Measurements from ENCODE around the gene NCOA3.

The NCOA3 gene

GRCh38 chr20:47618479-47618878 lies 116.8 kb downstream of the NCOA3 start:
- Mint-ChIP-seq H3K4me1 (ENCODE audit: low read depth in 2 of 2) (peaks cover 0 to 35% of the 10 kb centered on the region in 2 donors), H3K27ac (no peak overlapping the region), H3K4me3 (no peak overlapping the region), H3K27me3 (no peaks in the 10 kb centered on the region), H3K9me3 (no peaks in the 10 kb centered on the region), H3K36me3 (ENCODE audit: insufficient read depth) (peaks cover 13% of the 10 kb centered on the region)
- DNase-seq (no peak), ATAC-seq (replicated peaks) (no peak)

GRCh38 chr20:47620808-47621805 lies 119.4 kb downstream of the NCOA3 start:
- peaks cover 0 to 20% of the 10 kb centered on the region in 2 donors for H3K4me1 Mint-ChIP-seq (ENCODE audit: low read depth in 2 of 2)
- H3K27ac Mint-ChIP-seq: peak overlapping the region in 1 of 2 donors; percentile 49
- peak; percentile 7 to 16 (median 8) for DNase-seq

GRCh38 chr20:47622118-47622665 lies 120.5 kb downstream of the NCOA3 start:
- H3K4me3 Mint-ChIP-seq: no peak overlapping the region
- ATAC-seq (replicated peaks) (no peak), DNase-seq (no peak)
- no peaks in the 10 kb centered on the region for H3K9me3 Mint-ChIP-seq
- no peaks in the 10 kb centered on the region for H3K27me3 Mint-ChIP-seq
- H3K4me1 Mint-ChIP-seq (ENCODE audit: low read depth in 2 of 2): peaks cover 0 to 19% of the 10 kb centered on the region in 2 donors
- H3K36me3 Mint-ChIP-seq (ENCODE audit: insufficient read depth): peaks cover 40% of the 10 kb centered on the region
- peak overlapping the region in 1 of 2 donors; percentile 51 for H3K27ac Mint-ChIP-seq

More at GRCh38 chr20:47620808-47621805, 119.4 kb downstream of the NCOA3 start:
- no peaks in the 10 kb centered on the region for H3K27me3 Mint-ChIP-seq
- peak; percentile 39 for ATAC-seq (replicated peaks)
- H3K4me3 Mint-ChIP-seq: no peak overlapping the region
- H3K9me3 Mint-ChIP-seq: no peaks in the 10 kb centered on the region
- H3K36me3 Mint-ChIP-seq (ENCODE audit: insufficient read depth): peaks cover 29% of the 10 kb centered on the region

DNA sequence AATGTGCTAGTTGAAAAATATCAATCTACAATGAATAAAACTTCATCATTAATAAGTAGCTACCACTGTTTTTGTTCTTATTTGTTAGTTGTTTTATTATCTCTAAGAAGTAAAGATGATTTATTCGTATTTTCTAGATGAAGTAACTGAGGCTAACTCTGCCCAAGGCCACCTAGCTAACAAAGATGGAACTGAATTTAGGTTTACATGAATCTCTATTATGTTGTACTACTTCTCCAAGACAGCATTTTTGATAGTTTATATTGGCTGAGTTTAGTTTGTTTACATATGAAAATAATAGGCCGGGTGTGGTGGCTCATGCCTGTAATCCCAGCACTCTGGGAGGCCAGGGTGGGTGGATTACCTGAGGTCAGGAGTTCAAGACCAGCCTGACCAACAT lies 121.5 kb downstream of the NCOA3 start:
- H3K4me3 Mint-ChIP-seq: no peak overlapping the region
- H3K4me1 Mint-ChIP-seq (ENCODE audit: low read depth in 2 of 2): peaks cover 0 to 13% of the 10 kb centered on the region in 2 donors
- no peaks in the 10 kb centered on the region for H3K27me3 Mint-ChIP-seq
- no peak for DNase-seq
- no peaks in the 10 kb centered on the region for H3K9me3 Mint-ChIP-seq
- no peak for ATAC-seq (replicated peaks)
- peaks cover 50% of the 10 kb centered on the region for H3K36me3 Mint-ChIP-seq (ENCODE audit: insufficient read depth)
- H3K27ac Mint-ChIP-seq: no peak overlapping the region

- ATAC-seq (replicated peaks): no peak
- H3K36me3 Mint-ChIP-seq (ENCODE audit: insufficient read depth): peaks cover 74% of the 10 kb centered on the region
Observed at GRCh38 chr20:47627540-47627939, 125.9 kb downstream of the NCOA3 start.

DNA sequence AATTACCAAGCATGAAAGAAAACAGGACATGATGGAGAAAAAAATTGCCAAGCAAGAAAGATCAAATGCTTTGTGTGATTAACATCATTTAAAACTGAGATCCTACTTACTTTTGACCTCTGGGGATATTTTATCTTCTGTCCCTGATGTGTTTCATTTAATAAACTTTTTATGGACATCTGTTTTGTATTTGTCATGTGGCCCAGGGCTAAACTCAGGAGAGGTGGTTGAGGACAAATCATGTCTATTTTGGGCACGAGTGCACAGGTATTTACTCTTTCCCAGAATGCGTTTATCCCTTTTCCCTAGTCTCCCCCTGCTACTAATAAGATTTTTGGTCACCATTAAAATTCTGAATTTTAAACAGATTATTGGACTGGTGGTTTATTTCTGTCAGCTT lies 128.2 kb downstream of the NCOA3 start:
- Mint-ChIP-seq H3K4me1 (ENCODE audit: low read depth in 2 of 2) (no peaks in the 10 kb centered on the region), H3K27ac (no peak overlapping the region), H3K36me3 (ENCODE audit: insufficient read depth) (peaks cover 76% of the 10 kb centered on the region), H3K4me3 (no peak overlapping the region), H3K9me3 (no peaks in the 10 kb centered on the region), H3K27me3 (no peaks in the 10 kb centered on the region)
- ATAC-seq (replicated peaks) (no peak), DNase-seq (no peak)

More at GRCh38 chr20:47627540-47627939, 125.9 kb downstream of the NCOA3 start:
- Mint-ChIP-seq H3K4me1 (ENCODE audit: low read depth in 2 of 2) (peaks cover 0 to 2% of the 10 kb centered on the region in 2 donors), H3K27me3 (no peaks in the 10 kb centered on the region), H3K4me3 (no peak overlapping the region), H3K27ac (peak overlapping the region in 1 of 2 donors; percentile 64), H3K9me3 (no peaks in the 10 kb centered on the region)
- no peak for DNase-seq

DNA sequence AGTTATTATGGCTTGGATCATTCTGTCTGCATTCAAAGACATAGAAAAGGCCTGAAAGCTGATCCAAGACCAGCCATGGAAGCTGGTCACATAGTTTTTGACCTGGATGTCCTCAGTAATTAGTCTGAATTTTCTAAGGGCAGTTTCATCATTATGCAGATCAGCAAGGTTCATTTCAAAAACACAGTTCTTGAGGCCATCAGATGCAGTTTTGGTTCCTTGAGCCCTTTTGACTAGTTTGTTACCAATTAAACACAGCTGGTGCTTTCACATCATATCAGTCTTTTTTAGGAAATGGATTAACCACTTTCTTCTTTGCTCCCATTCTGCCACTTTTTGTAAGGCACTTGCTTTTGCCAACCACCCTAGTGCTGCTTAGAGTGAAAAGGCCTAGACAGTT lies 129.4 kb downstream of the NCOA3 start:
- Mint-ChIP-seq H3K36me3 (ENCODE audit: insufficient read depth) (peaks cover 82% of the 10 kb centered on the region), H3K4me3 (no peak overlapping the region)

DNA sequence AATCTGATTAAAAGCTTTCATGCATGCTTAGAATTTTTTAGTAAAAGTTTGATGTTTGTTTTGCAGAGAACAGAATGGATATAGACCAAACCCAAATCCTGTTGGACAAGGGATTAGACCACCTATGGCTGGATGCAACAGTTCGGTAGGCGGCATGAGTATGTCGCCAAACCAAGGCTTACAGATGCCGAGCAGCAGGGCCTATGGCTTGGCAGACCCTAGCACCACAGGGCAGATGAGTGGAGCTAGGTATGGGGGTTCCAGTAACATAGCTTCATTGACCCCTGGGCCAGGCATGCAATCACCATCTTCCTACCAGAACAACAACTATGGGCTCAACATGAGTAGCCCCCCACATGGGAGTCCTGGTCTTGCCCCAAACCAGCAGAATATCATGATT lies 133.6 kb downstream of the NCOA3 start:
- H3K4me1 Mint-ChIP-seq (ENCODE audit: low read depth in 2 of 2): no peaks in the 10 kb centered on the region
- no peaks in the 10 kb centered on the region for H3K27me3 Mint-ChIP-seq
- peaks cover 79% of the 10 kb centered on the region for H3K36me3 Mint-ChIP-seq (ENCODE audit: insufficient read depth)
- H3K27ac Mint-ChIP-seq: peak overlapping the region; percentile 55 to 87
- no peak for DNase-seq
- H3K9me3 Mint-ChIP-seq: no peaks in the 10 kb centered on the region
- no peak overlapping the region for H3K4me3 Mint-ChIP-seq
- no peak for ATAC-seq (replicated peaks)

More for the DNA sequence above, 129.4 kb downstream of the NCOA3 start:
- Mint-ChIP-seq H3K27me3 (no peaks in the 10 kb centered on the region), H3K27ac (no peak overlapping the region), H3K9me3 (no peaks in the 10 kb centered on the region), H3K4me1 (ENCODE audit: low read depth in 2 of 2) (no peaks in the 10 kb centered on the region)
- no peak for ATAC-seq (replicated peaks)
- DNase-seq: no peak

GRCh38 chr20:47638851-47639250 lies 137.2 kb downstream of the NCOA3 start:
- H3K9me3 Mint-ChIP-seq: no peaks in the 10 kb centered on the region
- H3K36me3 Mint-ChIP-seq (ENCODE audit: insufficient read depth): peaks cover 90% of the 10 kb centered on the region
- H3K27ac Mint-ChIP-seq: no peak overlapping the region
- no peak for DNase-seq
- ATAC-seq (replicated peaks): no peak
- no peaks in the 10 kb centered on the region for H3K4me1 Mint-ChIP-seq (ENCODE audit: low read depth in 2 of 2)
- H3K27me3 Mint-ChIP-seq: no peaks in the 10 kb centered on the region
- H3K4me3 Mint-ChIP-seq: no peak overlapping the region

- ATAC-seq (replicated peaks): no peak
- Mint-ChIP-seq H3K9me3 (no peaks in the 10 kb centered on the region), H3K4me1 (ENCODE audit: low read depth in 2 of 2) (peaks cover 0 to 4% of the 10 kb centered on the region in 2 donors), H3K36me3 (ENCODE audit: insufficient read depth) (peaks cover 77% of the 10 kb centered on the region), H3K27me3 (no peaks in the 10 kb centered on the region), H3K4me3 (no peak overlapping the region), H3K27ac (no peak overlapping the region)
- DNase-seq: no peak
Observed at GRCh38 chr20:47642118-47642517, 140.4 kb downstream of the NCOA3 start.

DNA sequence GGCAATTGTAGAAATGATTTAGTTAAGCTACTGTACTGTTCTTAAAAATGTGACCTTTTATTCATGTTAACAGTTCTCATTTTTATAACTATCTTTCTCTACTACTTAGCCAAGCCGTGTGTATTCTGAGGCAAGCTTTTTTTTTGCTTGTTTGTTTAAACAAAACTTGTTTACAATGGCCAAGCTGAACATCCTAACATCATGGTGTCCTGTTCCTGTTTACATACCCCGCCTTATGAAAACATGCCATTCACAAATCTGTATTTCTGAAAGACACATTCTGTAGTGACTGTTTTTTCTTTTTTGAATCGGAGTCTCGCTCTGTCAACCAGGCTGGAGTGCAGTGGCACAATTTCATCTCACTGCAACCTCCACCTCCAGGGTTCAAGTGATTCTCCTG lies 140.9 kb downstream of the NCOA3 start:
- Mint-ChIP-seq H3K9me3 (no peaks in the 10 kb centered on the region), H3K36me3 (ENCODE audit: insufficient read depth) (peaks cover 77% of the 10 kb centered on the region), H3K4me3 (no peak overlapping the region), H3K4me1 (ENCODE audit: low read depth in 2 of 2) (peaks cover 0 to 4% of the 10 kb centered on the region in 2 donors), H3K27ac (peak overlapping the region in 1 of 2 donors; percentile 5), H3K27me3 (no peaks in the 10 kb centered on the region)
- DNase-seq (no peak), ATAC-seq (replicated peaks) (no peak)

GRCh38 chr20:47645632-47646031 lies 143.9 kb downstream of the NCOA3 start:
- Mint-ChIP-seq H3K4me1 (ENCODE audit: low read depth in 2 of 2) (peaks cover 0 to 4% of the 10 kb centered on the region in 2 donors), H3K27me3 (no peaks in the 10 kb centered on the region), H3K36me3 (ENCODE audit: insufficient read depth) (peaks cover 80% of the 10 kb centered on the region), H3K27ac (peak overlapping the region; percentile 1 to 67), H3K4me3 (no peak overlapping the region), H3K9me3 (no peaks in the 10 kb centered on the region)
- ATAC-seq (replicated peaks) (no peak), DNase-seq (no peak)

- DNase-seq (no peak), ATAC-seq (replicated peaks) (no peak)
- Mint-ChIP-seq H3K4me3 (no peak overlapping the region), H3K9me3 (no peaks in the 10 kb centered on the region), H3K27me3 (no peaks in the 10 kb centered on the region), H3K4me1 (ENCODE audit: low read depth in 2 of 2) (peaks cover 0 to 4% of the 10 kb centered on the region in 2 donors), H3K27ac (no peak overlapping the region), H3K36me3 (ENCODE audit: insufficient read depth) (peaks cover 80% of the 10 kb centered on the region)
Observed at GRCh38 chr20:47647994-47648393, 146.3 kb downstream of the NCOA3 start.

DNA sequence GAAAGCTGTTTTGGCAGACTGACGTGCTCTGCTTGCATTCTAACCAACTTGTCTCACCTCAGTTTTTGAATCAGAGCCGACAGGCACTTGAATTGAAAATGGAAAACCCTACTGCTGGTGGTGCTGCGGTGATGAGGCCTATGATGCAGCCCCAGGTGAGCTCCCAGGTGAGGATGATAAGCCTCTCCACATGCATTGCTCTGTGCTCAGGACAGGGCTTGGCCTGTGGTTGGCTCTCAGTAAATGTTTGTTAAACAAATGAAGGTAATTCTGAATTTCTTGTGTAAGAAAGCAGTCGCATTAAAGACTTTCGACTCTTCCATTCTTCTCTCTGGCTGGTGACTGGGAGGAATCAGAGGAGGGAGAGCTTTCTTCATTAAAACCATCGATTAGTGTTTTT lies 147.3 kb downstream of the NCOA3 start:
- Mint-ChIP-seq H3K36me3 (ENCODE audit: insufficient read depth) (peaks cover 80% of the 10 kb centered on the region), H3K27me3 (no peaks in the 10 kb centered on the region), H3K9me3 (no peaks in the 10 kb centered on the region), H3K4me1 (ENCODE audit: low read depth in 2 of 2) (peaks cover 0 to 4% of the 10 kb centered on the region in 2 donors), H3K4me3 (no peak overlapping the region), H3K27ac (no peak overlapping the region)
- DNase-seq (no peak), ATAC-seq (replicated peaks) (no peak)
